Stimulated activated effector memory CD8-positive, alpha-beta T cell treated with anti-CD3 and anti-CD28 coated beads, Interleukin-12 subunit alpha, Interleukin-12 subunit beta, amount 100 ng/mL, for 72 hours (primary cell): Measurements from ENCODE around the gene XPO4.
"Not testable (repeated sequence)": the region's sequence is repeated elsewhere in the genome, so short reads cannot be mapped to it uniquely, and the experiment has no call there.

Experiments used
- ATAC-seq: fragments of 150-1000 bp; cut with Tn5 transposase; 2 replicates; pipeline ENCODE4 v1.10.0; 2021
- DNase-seq, 2 donors: peaks; one replicate each; pipeline ENCODE4 v3.0.0; 2021 to 2022; ENCODE audit warnings: low spot score in 2 of 2
- H3K27ac Mint-ChIP-seq: one replicate; pipeline ENCODE4 v1.8.0; 2022; ENCODE audit warnings: mild to moderate bottlenecking, mixed read lengths
- H3K36me3 Mint-ChIP-seq: one replicate; pipeline ENCODE4 v1.8.0; 2022; ENCODE audit warnings: mild to moderate bottlenecking, mixed read lengths
- H3K4me1 Mint-ChIP-seq: one replicate; pipeline ENCODE4 v1.8.0; 2022; ENCODE audit warnings: mixed read lengths
- H3K4me3 Mint-ChIP-seq: one replicate; pipeline ENCODE4 v1.8.0; 2022; ENCODE audit warnings: mild to moderate bottlenecking, mixed read lengths
- H3K9me3 Mint-ChIP-seq: one replicate; pipeline ENCODE4 v1.8.0; 2022; ENCODE audit warnings: mixed read lengths

XPO4 gene

GRCh38 chr13:20767309-20767943 is 135.1 kb downstream of the XPO4 start:
- H3K36me3 Mint-ChIP-seq: peaks cover 28% of the 10 kb centered on the region
- no peak overlapping the region for H3K27ac Mint-ChIP-seq
- ATAC-seq (no peak), DNase-seq (no peak)
- H3K9me3 Mint-ChIP-seq: peaks cover 15% of the 10 kb centered on the region
- H3K4me1 Mint-ChIP-seq: peaks cover 10% of the 10 kb centered on the region
- H3K4me3 Mint-ChIP-seq: no peak overlapping the region

- H3K4me1 Mint-ChIP-seq: no peaks in the 10 kb centered on the region
- H3K4me3 Mint-ChIP-seq: no peak overlapping the region
- H3K36me3 Mint-ChIP-seq: peaks cover 5% of the 10 kb centered on the region
- H3K9me3 Mint-ChIP-seq: peaks cover 7% of the 10 kb centered on the region
- DNase-seq (no peak), ATAC-seq (no peak)
- H3K27ac Mint-ChIP-seq: no peak overlapping the region
These were observed 141.7 kb downstream of the XPO4 start for GRCh38 chr13:20760872-20761271.

GRCh38 chr13:20754009-20754408 is 148.5 kb downstream of the XPO4 start:
- DNase-seq: no peak
- Mint-ChIP-seq H3K4me1 (no peaks in the 10 kb centered on the region), H3K27ac (no peak overlapping the region), H3K9me3 (peaks cover 34% of the 10 kb centered on the region), H3K4me3 (no peak overlapping the region), H3K36me3 (peaks cover 5% of the 10 kb centered on the region)
- ATAC-seq: no peak

- Mint-ChIP-seq H3K9me3 (peaks cover 34% of the 10 kb centered on the region), H3K4me3 (no peak overlapping the region), H3K4me1 (no peaks in the 10 kb centered on the region), H3K36me3 (no peaks in the 10 kb centered on the region), H3K27ac (no peak overlapping the region)
- no peak for DNase-seq
- ATAC-seq: no peak
These were observed 153.2 kb downstream of the XPO4 start for GRCh38 chr13:20749377-20749776.

- H3K9me3 Mint-ChIP-seq, H3K4me1 Mint-ChIP-seq, DNase-seq, ATAC-seq, H3K4me3 Mint-ChIP-seq, H3K27ac Mint-ChIP-seq, H3K36me3 Mint-ChIP-seq: not testable (repeated sequence)
These were observed 158.6 kb downstream of the XPO4 start for GRCh38 chr13:20743830-20744404.

- Mint-ChIP-seq H3K4me1 (no peaks in the 10 kb centered on the region), H3K36me3 (no peaks in the 10 kb centered on the region), H3K9me3 (no peaks in the 10 kb centered on the region), H3K27ac (no peak overlapping the region), H3K4me3 (no peak overlapping the region)
- ATAC-seq (no peak), DNase-seq (no peak)
These were observed 162.5 kb downstream of the XPO4 start for GRCh38 chr13:20740021-20740420.

GRCh38 chr13:20738616-20739015 is 163.9 kb downstream of the XPO4 start:
- no peaks in the 10 kb centered on the region for H3K36me3 Mint-ChIP-seq
- no peak overlapping the region for H3K4me3 Mint-ChIP-seq
- ATAC-seq (no peak), DNase-seq (no peak)
- H3K9me3 Mint-ChIP-seq: no peaks in the 10 kb centered on the region
- no peak overlapping the region for H3K27ac Mint-ChIP-seq
- no peaks in the 10 kb centered on the region for H3K4me1 Mint-ChIP-seq

- Mint-ChIP-seq H3K4me3 (no peak overlapping the region), H3K9me3 (no peaks in the 10 kb centered on the region), H3K27ac (no peak overlapping the region), H3K4me1 (no peaks in the 10 kb centered on the region), H3K36me3 (peaks cover 5% of the 10 kb centered on the region)
- DNase-seq (no peak), ATAC-seq (no peak)
These were observed 172.6 kb downstream of the XPO4 start for GRCh38 chr13:20729633-20730585.

GRCh38 chr13:20728579-20729311 is 173.8 kb downstream of the XPO4 start:
- DNase-seq: no peak
- H3K36me3 Mint-ChIP-seq: peaks cover 5% of the 10 kb centered on the region
- H3K4me1 Mint-ChIP-seq: no peaks in the 10 kb centered on the region
- no peaks in the 10 kb centered on the region for H3K9me3 Mint-ChIP-seq
- H3K4me3 Mint-ChIP-seq: no peak overlapping the region
- ATAC-seq: no peak
- no peak overlapping the region for H3K27ac Mint-ChIP-seq

- no peak overlapping the region for H3K4me3 Mint-ChIP-seq
- DNase-seq (no peak), ATAC-seq (no peak)
- no peaks in the 10 kb centered on the region for H3K4me1 Mint-ChIP-seq
- no peak overlapping the region for H3K27ac Mint-ChIP-seq
- H3K36me3 Mint-ChIP-seq: no peaks in the 10 kb centered on the region
- H3K9me3 Mint-ChIP-seq: no peaks in the 10 kb centered on the region
These were observed 174.7 kb downstream of the XPO4 start for GRCh38 chr13:20727856-20728255.
